Right hindlimb (tissue), 1 donor: ENCODE results near the gene TTC38.

ENCODE experiments used
- DNase-seq: peaks from one replicate; pipeline ENCODE4 v3.0.0-alpha.2; 2018

TTC38 gene

DNA sequence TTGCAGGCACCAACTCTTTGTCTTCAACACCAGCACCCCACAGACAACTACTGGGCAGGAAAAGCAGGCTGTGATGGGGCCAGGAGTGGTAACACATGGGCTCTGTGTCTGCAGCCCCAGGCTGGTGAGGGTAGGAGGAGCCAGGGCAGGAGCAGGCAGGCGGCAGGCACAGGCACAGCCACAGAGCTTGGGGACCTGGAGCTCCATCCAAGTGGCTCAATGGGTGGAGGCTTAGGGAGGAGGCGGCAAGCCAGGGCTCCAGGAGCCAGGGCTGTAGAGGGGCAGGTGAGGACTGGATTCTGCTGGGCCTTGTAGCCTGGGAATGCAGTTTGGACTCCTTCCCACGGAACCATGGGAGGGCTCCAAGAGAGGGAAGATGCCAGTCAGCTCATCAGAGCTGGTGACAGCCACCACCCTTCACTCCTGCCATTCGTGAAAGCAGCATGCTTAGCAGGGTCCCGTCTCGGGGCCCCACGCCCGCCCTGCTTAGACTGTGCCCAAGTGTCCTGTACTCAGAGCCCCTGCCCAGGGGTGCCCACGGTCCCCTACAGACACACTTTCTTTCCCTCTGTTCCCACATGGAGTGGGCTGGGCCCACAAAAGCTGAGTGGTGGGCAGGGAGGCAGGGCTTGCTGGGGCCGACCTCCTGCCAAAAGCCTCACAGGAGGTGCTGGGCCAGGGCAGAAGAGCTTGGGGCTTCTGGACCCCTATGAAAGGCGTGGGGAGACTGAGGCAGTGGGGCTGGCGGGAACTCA is 12.4 kb downstream of the TTC38 start:
- no peak for DNase-seq

DNA sequence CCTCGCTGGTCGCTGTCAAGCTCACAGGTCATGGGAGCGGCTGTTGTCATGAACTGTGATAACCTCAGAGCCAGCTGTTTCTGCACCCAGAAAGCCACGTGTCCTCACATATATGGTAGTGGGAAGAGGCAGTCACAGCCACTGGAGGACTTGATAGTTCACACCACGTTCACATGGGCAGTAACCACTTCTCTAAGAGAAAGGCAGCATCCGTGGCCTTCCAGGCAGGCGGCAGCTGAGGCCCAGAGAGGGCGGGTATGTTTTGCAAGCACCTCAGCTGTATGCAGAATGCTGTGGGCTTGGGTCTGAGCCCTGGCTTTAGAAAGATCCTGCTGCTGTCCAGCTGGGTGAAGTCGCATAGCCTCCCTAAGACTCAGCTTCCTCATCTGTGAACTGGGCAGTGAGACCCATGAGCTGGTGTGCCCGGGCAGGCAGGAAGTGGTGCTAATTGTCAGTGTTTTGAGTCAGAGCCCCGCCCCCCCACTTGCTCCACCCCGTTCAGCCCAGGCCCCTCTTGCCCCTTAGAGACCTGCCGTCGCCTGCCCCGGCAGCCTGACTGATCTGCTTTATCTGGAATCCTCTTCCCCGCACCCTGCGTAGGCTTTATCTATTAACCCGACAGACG is 13.3 kb downstream of the TTC38 start:
- no peak for DNase-seq

DNA sequence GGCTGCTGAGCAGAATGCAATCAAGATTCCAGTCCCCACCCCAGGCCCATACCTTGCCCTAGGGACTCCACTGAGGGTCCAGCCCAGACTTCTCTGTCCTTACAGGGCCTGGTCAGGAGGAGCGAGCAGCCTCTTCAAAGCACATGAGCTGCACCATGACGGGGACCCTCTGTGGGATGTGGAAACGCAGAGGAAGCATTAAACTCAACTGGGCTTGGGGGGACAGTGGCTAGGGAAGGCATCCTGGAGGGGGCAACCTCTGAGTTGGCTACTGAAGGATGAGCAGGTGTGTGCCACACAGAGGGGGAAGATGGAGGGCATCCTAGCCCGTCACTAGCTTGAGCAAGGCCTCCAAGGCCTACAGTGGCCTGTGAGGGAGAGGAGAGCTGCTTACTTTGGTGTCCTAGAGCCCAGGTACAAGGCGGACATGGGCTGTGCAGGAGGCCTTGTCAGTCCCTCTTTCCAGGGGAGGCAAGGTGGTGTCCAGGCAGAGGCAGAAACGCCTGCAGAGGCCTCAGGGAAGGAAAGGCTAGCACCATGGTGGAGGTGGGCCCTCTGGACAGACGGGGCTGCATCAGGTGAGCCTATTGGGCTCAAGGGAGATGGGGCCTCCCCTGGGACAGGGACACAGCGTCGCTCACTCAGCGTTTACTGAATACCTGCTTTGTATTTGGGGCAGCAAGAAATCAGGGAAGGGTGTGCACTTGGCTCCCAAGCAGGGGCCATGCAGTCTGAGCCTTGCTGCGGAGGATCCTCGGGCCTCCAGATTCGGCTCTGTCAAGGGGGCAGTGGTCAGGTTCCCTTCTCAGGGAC is 14.3 kb downstream of the TTC38 start:
- no peak for DNase-seq

DNA sequence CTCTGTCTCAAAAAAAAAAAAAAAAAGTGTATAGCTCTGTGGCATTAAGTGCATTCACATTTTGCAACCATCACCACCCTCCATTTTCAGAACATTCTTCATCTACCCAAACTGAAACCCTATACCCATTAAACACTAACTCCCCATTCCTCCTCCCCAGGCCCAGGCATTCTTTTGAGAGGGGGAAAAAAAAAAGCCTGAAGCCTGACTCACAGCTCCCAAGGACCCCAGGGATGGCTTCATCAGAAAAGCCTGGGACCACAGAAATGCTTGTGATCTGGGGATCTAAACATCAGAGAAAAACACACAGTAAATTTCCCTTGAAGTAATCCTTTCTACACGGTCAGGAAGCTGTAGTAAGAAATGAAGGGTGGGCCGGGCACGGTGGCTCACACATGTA is 18.2 kb downstream of the TTC38 start:
- DNase-seq, result no peak

DNA sequence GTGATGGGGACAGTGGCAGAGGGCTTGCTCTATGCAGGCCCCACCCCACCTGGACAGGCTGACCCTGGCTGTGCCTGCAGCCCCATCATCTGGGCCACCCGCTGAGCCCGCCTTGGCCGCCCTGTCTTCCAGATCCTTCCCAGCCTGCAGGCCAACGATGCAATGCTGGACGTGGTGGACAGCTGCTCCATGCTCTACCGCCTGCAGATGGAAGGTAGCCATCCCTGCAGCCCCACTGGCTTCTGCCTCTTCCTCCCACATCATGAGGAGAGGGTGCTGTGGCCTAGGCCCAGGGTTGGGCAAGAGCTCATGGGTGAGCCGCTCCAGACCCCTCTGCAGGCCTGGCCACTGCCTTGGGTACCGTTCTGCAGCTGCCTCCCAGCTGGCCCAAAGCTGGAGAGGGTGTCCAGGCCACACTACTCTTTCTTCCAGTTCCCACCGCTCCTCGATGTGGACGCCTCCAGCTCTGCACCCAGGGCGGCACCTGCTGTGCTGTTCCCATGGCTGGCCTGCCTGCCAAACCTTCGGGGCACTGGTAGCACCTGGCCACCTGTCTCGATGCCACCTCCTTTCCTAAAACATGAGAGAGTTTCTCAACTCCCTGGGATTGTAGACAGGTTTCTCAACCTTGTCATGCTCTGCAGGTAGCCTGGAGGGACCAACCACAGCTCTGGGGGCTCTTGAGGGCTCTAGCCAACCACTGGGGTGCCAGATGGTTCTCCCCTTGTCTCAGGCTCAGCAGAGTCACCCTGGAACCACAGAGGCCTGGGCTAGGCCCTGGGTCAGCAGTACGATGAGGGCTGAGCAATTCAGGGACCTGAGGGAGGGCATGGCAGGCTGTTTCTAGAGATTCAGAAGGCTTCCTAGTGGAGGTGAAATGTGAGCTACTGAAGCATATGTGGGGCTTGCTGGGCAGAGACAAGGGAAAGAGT is 19.4 kb downstream of the TTC38 start:
- no peak for DNase-seq

DNA sequence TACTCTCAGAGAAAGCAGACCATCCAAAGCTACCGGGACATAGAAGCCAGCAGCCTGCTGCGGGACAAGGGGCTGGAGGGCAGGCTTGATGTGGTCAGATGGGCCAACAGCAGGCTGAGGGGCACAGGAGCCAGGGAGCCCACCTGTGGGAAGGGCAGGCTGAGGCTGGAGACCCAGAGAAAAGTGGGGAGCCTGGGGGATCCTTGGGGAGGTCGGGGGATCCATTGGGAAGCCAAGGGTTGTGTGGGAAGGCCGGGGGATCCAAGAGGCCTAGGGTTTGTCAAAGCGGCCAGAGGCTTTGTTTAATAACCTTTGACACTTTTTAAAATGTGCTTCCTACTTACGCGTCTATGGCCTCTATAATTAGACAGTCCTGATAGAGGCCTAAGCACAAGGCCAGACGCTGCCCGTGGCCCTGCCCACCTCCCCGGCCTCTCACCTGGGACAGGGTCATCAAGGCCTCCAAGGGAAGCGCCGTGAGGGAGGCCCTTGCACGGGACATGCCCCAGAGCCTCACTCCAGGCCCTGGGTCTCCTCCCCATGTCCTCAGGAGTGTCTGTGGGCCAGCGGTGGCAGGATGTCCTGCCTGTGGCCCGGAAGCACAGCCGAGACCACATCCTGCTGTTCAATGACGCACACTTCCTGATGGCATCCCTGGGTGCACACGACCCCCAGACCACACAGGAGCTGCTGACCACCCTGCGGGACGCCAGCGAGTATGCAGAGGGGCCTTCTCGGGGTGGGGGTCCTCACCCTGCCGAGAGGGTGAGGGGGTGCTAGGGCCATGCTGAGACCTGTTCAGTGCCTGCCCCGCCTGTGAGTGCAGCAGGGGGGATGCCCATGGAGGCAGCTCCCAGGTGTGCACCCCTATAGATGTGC is 20.3 kb downstream of the TTC38 start:
- no peak for DNase-seq

DNA sequence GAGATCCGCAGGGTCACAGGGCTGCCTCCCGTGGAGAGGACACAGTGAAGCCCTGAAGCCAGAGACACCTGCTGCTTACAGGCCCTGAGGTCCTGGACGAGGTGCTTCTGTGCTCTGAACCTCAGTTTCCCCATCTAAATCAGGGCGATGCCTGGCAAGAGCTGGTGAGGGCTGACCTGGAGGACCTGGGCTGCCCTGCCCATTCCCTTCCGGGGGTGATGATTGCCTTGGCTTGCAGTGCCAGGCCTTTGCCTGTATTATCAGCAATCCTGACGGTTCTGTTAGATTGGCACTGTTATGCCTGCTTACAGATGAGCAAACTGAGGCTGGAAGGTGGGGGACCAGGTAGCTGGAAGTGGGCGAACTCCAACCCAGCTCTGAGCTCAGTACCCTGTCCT is 21.0 kb downstream of the TTC38 start:
- DNase-seq, result no peak

DNA sequence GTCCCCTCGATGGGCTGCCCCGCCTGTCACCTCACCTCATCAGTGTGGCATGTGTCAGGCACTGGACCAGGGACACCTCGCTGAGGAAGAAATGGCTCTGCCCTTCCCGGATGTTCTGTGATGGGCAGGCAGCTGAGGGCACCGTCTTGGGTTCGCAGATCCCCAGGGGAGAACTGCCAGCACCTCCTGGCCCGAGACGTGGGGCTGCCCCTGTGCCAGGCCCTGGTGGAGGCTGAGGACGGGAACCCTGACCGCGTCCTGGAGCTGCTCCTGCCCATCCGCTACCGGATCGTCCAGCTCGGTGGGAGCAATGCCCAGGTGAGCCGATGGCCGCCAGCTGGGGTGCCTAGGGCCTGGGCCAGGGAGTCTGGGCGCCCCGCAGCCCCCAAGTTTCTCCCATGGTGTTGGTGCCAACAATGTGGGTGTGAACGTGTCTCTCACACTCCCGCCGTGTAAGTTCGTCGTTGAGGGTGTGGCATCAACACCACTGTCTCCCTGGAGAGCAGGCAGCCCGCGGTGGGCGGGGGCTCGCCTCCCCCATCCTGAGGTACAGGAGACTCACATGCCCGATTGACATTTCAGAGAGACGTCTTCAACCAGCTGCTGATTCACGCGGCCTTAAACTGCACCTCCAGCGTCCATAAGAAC is 21.6 kb downstream of the TTC38 start:
- DNase-seq, result no peak

DNA sequence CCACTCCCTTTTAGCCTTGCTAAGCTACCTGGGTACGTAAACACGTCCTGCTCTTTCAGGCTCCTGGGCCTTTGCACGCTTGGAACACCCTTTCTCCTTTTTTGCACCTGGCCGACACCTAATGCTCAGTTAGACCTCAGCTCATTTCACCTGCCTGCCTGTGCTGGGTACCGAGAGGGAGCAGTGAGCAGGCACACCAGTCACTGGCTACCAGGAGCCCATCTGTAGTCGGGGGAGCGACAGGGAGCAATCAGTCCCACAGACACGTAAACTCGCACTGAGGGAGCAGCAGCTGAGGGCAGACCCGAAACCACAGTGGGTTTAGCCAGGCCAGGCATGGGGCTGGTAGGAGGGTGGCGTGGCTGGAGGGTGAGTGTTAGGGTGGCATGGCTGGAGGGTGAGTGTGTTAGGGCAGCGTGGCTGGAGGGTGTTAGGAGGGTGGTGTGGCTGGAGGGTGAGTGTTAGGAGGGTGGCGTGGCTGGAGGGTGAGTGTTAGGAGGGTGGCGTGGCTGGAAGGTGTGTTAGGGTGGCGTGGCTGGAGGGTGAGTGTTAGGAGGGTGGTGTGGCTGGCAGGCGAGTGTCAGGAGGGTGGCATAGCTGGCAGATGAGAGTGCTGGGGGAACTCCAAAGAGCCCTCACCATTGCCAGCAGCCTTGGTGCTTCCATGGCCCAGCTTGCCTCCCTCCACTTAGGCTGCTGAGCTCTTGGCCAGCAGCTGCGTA is 22.5 kb downstream of the TTC38 start:
- no peak for DNase-seq

DNA sequence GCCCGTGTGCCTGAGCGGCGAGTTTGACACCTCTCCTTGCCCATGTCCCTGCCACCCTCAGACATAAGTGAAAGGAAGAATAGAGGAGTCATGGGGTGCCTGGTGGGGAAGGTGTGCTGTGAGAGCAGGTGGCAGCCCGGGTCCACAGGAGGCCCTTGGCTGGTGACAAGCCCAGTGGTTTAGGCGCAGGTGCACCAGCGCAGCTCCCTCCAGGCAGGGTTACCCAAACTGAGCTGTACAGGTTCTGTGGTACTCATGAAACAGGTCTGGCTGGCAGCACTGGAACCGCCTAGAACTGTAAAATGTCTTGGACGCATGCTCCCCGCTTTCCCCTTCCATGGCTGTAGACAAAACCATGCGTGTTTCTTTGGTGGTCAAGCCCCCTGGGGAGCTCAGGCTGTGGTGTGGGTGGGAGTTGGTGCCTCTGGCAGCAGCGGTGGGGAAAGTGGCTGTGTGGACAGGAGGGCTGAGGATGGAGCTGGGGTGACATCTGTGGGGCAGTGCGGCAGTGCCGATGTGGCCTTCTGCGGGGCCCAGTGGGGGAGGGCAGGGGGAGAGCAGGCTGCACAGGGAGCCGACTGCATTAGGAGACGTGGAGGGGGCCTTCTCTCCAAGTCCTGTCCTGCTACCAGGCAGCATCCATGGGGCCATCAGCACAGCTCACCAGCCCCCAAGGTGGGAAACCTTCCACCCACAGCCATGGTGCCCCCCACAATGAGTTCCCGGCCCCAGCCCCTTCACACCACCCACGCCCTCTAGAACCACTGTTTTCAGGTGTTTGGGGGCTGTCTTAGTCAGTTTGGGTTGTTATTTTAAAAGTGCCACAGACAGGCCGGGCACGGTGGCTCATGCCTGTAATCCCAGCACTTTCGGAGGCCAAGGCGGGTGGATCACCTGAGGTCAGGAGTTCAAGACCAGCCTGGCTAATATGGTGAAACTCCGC is 23.3 kb downstream of the TTC38 start:
- no peak for DNase-seq

DNA sequence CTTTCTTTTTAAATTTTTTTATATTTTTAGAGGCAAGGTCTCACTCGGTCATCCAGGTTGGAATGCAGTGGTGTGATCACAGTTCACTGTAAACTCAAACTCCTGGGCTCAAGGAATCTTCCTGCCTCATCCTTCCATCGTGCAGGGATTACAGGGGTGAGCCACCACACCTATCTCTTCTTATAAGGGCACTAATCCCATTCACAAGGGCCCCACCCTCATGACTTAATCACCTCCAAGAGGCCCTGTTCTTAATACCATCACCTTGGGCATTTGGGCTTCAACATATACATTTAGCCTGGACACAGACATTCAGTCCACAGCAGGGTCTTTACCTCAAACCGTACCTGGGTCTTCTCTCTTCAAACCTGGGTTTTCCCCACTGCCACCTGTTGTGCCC is 24.4 kb downstream of the TTC38 start:
- DNase-seq, result no peak

DNA sequence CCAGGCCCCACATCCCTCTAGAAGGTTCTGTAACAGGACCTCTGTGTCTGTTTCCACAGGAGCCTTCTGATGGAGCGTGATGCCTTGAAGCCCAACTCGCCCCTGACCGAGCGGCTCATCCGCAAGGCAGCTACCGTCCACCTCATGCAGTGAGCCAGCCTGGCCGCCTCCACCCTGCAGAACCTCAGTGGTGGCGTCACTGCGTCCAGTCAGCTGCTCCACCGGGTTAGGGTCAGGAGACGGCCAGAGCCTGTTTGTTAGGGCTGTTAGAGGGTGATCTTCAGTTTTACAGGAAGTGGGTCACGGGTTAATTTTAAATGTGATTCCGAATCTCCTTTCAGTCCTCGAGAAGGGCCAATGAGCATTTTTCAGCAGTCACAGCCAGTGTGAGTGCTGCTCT is 24.9 kb downstream of the TTC38 start:
- no peak for DNase-seq

DNA sequence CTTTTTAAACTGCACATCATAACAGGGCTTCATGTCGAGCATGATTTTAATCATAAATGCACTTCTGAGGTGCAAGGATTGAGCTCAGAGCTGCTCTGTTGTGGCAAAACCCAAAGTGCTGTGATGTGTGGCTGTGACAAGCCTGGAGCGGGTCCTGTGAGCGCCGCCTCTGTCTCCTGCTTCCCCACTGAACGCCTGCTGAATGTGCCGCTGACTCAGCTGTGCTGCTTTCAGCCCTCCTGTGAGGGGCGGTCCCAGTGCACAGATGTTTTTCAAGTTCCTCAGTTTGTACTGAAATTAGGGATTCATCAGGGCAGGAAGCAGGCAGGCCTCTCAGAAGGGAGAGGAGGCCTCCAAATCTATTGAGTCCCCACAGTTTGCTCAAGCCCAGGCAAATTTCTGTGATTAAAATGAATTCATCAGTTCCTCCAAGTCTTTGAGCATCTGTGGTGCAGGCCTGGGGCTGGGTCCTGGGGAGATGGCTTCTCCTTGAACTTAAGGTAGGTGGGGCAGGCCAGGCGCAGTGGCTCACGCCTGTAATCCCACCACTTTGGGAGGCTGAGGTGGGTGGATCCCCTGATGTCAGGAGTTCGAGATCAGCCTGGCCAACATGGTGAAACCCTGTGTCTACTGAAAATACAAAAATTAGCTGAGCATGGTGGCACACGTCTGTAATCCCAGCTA is 25.9 kb downstream of the TTC38 start:
- DNase-seq, result peak; percentile 76

DNA sequence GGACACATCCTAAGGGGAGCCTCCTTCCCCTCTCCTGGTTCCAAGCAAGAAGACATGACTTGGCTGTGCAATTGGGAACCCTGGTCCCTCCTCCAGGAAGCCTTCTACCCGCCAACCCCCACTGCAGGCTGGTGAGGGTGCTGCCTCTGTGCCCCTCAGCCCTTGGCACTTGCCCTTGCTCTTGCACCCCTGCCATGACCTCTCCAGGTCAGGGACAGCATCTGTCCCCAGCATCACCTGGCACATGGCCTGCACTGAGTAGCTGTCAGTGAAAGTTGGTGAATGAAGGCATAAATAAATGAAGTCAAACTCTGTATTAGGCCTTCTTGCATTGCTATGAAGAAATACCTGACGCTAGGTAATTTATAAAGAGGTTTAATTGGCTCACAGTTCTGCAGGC is 27.0 kb downstream of the TTC38 start:
- no peak for DNase-seq

DNA sequence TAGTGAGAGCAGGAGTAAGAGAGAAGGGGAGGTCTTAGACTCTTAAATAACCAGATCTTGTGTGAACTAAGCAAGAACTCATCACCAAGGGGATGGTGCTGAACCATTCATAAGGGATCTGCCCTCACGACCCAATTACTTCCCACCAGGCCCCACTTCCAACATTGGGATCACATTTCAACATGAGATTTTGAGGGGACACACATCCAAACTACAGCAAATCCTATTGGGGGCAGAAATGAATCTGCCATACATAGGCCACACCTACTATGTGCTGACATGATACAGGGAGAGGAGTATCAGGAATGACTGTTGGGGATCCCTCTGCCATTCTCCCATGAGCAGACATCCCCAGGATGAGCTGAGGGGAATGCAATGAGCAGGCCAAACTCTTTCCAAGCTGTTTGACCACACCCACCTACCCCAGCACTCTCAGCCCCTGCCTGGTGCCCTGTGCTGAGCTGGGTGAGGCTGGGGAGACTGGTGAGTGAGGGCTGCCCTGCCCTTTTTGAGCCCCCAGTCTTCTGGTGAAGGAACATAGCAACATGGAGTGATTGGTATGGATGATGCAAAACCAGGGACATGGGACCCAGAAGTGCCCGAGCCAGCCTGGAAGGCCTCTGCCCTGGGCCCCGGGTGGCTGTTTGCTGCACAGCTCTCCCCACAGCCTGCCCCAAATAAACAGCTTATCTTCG is 27.6 kb downstream of the TTC38 start:
- DNase-seq, result no peak

DNA sequence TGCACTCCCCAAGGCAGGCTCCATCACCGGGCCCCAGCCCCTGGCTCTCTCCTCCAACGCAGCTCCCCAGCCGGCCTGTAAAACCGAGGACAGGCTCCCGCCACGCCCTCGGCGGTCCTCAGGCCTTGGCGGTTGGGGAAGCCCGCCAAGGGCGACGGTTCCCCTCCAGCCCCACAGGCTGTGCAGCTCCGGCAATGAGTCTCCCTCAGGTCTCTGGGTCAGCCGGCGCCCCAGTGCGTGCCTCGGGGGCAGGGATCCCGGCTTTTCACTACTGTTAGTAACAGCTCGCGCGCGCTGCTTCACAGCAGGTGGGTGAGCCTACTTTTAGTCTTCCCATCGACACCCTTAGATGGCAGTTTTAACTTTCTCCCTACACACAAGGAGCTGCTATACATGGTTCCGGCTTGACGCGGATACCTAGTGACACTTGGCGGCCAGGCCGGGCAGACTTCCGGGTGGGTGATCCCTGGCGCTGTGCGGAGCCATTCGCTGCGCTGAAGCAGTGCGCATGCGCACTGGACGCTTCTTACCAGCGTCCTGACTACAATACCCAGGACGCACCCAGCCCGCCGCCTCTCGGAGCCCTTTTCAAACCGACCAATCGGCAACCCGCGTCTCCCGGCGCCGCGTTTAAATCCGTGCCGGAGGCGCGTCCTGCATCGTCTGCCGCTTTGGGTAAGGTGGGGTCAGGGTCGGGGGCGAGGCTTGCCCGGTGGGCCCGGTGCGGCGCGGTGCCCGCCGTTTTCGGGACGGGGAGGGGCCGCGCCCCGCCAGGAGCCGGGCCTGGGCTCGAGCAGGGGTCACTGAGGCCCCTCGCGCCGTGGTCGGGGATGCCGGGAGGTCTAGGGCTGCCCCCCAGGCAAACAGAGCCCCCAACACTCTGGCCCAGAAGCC is 28.7 kb downstream of the TTC38 start, which contains the start of gene GTSE1:
TSS of gene GTSE1 (plus strand) at position 614 of the 894 bp plus-strand sequence. CDS start 531 bp downstream, outside the sequence.
- DNase-seq, result peak; percentile 98
